HG02870 (cell line): ENCODE results near the gene OGDHL.
"Not testable (repeated sequence)": the region's sequence is repeated elsewhere in the genome, so short reads cannot be mapped to it uniquely, and the experiment has no call there.

Source experiments
- ATAC-seq: cut with Tn5 transposase; IDR thresholded peaks from one replicate; pipeline ENCODE4 v1.9.1; 2021; ENCODE audit warnings: mild to moderate bottlenecking, moderate library complexity; ENCODE audit not compliant: unreplicated experiment

Gene OGDHL

DNA sequence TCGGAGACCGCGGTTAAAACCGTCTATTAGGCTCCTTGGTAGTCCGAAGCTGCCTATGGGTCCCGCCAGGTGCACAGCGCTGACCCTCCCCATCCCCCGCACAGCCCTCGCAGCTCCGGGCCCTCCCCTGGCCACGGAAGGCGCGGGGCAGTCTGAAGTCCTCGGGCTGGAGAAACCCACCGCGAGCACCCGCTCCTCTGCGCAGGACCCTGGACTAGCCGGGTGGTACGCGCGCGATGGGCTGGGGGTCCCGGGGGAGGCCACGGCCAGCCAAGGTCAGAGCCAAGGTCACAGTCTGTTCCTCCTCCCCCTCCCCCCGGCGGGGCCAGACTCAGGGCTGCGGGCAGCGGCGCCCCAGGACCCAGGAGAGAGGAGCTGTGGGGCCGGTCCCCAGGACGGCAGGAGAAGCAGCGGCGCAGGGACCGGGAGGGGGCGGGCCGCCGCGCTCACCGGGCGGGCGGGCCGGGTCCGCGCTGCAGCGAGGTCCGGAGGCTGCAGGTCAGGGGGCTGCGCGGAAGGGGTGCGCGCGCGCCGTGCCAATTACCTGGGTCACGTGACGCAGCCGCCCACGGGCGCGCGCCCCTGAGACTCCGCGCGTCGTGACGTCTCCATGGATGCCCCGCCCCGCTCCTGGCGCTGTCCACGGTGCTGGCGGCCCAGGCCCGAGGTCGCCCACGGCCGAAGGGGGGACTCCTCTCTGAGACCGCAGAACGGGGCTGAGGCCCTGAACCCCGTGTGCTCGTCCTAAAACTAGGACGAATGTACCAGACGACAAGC is at the start of gene OGDHL:
OGDHL (minus strand) TSS at position 535 of the 777 bp plus-strand sequence. CDS start 3,731 bp downstream, outside the sequence.
- ATAC-seq, result peak; percentile 73

DNA sequence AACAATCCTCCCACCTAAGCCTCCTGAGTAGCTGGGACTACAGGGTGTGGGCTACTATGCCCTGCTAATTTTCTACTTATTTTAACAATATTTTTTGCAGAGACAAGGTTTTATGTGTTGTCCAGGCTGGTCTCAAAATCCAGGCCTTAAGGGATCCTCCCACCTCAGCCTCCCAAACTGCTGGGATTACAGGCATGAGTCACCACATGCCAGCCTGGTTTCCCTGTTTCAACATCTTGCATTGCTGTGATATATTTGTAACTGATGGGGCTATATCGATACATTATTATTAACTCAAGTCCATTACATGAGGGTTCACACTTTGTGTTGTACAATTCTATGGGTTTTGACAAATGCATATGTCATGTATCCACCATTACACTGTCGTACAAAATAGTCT is 41.9 kb upstream of the OGDHL start:
- no peak for ATAC-seq

DNA sequence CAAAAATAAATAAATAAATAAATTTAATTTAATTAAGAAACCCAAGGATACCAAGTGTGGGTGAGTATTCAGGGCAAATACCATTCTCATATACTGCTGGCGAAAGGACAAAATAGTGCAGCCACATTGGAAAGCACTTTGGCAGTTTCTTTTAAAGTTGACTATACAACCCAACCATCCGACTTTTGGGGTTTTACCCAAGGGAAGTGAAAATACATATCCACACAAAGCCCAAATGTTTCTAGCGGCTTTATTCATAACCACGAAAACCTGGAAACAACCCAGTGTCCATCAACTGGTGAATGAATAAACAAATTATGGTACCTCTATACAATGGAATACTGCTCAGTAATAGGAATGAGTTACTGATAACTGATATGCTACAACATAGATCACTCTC is 36.2 kb upstream of the OGDHL start:
- no peak for ATAC-seq

DNA sequence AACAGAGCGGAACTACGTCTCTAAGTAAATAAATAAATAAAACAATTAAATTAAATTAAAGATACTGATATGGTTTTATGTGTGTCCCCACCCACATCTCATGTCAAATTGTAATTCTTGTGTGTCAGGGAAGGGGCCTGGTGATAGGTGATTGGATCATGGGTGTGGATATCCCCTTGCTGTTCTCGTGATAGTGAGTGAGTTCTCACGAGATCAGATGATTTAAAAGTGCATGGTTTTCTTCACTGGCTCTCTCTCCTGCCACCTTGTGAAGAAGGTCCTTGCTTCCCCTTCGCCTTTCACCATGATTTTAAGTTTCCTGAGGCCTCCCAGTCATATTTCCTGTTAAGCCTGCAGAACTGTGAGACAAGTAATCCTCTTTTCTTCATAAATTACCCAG is 29.0 kb upstream of the OGDHL start:
- no peak for ATAC-seq

DNA sequence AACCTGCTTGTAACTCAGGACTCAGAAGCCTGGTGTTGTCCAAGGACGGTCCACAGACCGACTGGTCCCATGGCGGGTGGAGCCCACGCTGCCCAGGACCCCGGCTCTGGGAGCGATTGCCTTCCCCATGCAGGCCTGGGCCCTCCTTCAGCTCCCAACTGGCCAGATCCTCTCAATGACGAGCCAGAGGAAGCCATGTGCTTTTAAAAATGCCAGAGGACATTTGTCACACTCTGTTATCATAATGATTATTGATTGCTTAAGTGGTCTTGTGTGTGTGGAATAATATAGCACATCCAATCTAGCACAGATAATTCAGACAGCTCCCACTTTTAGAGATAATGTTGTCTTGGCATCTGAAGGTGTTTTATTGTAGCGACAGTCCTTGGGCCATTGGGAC is 22.6 kb upstream of the OGDHL start:
- ATAC-seq, result no peak

DNA sequence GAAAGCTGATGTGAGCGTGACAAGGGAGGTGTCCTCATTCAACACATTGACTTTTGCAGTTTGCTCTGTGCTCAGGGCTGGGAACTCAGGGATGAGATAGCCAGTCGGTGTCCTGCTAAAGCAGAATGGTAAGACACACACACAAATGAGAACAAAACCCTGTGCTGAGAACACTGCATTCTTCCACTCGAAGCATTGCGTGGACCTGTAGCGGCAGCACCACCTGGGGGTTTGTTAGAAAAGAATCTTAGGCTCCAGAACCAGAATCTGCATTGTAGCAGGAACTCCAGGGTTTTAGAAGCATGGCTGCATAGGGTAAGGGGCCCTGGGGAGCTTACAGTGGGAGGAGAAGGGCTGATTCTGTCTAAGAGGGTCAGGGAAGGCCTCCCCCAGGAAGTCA is 21.5 kb upstream of the OGDHL start:
- no peak for ATAC-seq

DNA sequence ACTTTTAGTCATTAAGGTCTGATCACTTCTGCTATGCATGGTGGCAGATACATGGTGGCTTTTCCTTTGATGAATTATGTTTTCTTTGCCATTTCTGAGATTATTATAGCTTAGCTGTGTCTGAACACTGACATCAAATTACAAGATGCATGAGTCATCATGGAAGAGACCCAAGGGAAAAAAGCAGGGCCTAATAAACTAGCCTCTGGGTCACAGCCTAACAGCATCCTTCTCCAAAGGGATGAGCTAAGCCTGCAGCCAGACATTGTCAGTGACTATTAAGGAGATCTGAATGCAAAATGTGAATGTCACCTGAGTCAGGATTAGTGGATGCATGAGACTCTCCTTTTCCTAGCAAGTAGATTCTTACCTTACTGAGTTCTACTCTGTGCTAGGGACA is 19.1 kb upstream of the OGDHL start:
- no peak for ATAC-seq

DNA sequence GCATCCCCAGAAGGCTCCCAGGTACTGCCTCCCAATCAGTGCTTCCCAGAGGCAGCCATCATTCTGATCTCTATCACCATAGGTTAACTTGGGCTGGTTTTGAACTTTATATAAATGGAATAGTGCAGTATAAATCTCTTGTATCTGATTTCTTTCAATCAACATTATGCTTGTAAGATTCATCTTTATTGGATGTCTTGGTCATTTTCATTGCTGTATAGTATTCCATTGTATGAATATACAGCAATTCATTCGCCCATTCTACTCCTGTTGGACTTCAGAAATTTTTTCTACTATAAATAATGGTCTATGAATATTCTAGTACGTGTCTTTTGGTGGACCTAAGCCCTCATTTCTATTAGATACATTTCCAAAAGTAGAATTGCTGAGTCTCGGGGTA is 16.1 kb upstream of the OGDHL start:
- no peak for ATAC-seq

DNA sequence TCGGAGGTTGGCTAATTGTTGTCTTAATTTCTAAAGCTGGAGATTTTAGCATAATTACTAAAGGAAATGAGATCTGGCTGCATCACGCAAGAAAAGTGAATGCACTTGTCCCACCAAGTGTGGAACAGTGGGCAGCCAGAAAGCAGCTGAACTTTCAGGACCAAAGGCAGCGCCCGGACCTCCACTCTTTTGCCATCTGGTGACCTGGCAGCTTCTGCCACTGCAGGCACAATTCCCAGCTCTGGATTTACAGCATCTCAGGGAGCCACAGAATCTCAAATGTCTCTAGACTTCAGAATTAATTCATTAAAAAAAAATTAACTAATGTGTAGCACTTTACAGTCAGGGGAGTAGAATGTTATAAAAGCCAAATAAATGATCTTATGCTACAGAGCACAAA is 14.7 kb upstream of the OGDHL start:
- no peak for ATAC-seq

DNA sequence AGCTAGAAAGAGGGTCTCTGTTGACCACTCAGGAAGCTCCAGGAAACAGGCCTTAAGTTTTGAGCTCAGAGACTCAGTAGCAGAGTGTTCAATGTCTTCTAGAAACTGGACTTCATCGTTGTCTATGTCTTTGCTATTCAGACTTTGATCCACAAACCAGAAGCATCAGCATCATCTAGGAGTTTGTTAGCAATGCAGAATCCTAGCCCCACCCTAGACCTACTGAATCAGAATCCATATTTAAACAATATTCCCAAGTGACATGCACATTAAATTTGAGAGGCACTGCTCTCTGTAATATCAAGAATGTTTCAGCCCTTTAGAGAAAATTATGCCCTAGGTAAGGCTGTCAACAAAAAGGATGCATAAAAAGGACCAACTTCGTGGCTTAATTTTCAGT is 12.9 kb upstream of the OGDHL start:
- ATAC-seq, result no peak

DNA sequence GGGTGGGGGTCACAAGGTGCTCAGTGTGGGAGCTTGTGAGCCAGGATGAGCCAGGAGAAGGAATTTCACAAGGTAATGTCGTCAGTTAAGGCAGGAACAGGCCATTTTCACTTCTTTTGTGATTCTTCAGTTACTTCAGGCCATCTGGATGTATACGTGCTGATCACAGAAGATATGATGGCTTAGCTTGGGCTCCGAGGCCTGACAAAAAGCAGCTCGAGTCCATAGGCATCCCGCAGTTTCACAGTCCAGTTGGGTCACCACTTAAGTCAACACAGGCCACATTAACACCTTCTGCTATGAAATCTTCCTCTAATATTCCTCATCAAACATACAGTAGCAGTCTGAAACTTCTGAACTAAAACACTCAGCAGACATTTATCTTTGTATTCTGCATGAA is 10.8 kb upstream of the OGDHL start:
- not testable (repeated sequence) for ATAC-seq

DNA sequence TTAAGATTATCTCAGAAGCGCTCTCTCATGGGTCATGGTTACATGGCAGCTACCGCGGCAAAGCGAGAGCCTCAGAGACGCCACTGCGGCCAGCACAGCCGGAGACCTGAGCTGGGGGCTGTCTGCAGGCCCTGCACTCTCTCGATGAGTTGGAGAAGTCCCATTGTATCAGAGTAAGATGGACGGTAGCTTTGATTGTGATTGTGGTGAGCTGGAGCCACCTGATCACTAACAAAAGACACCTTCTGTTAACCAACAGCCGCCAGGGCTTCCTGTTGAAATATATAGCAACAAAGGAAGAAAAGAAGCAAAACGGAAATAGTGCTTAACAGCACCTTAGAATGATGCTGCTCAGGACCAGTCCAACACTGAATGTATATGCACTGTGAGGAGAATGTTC is 8.9 kb upstream of the OGDHL start:
- not testable (repeated sequence) for ATAC-seq

DNA sequence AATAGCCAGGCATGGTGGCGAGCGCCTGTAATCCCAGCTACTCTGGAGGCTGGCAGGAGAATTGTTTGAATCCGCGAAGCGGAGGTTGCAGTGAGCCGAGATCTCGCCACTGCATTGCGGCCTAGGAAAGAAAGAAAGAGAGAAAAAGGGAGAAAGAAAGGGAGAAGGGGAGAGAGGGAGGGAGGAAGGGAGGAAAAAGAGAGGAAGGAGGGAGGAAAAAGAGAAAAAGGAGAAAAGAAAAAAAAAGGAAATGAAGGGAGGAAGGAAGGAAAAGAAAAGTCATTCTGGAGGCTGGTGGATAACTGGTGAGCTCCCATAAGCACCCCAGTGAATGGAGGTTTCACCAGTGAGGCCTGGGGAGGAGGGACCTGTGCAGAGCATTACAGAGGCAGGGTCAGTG is 7.6 kb upstream of the OGDHL start:
- ATAC-seq, result no peak

DNA sequence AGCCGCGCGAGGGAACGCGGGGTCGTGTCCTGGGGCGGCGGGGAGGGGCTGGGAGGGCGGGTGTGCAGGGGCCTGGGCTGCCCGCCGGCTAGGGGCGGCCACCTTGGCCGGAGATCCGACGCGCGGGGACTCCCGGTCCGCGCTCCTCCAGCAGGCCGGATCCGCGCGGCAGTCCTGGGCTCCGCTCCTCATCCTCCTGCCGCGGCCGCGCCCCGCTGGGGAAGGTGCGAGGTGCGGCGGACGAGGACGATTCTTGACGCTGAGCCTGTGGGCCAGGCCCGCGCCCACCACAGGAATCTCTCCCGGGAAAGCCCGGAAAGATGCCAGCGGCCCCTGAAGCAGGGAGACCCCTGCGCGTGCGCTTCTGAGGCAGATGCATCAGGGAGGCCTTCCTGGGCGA is 6.6 kb upstream of the OGDHL start:
- ATAC-seq, result no peak

DNA sequence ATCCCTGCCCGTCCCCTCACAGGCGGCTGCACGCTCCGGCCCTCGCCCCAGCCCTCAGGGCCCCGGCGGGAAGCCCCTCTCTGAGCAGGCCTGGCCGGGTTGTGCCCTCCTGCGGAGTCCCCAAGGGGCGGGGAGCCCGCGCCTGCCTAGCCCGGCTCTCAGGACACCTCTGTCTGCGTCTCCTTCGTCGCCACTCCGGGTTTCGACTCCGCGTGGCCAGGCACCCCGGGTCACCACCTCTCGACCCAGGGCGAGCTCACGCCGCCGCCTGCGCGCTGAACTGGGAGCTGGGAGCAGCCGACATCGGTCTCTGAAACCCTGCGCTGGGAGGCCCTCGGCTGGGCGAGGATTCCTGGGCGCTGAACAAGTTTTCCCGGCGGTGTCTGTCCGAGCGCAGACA is 6.2 kb upstream of the OGDHL start:
- ATAC-seq, result no peak

DNA sequence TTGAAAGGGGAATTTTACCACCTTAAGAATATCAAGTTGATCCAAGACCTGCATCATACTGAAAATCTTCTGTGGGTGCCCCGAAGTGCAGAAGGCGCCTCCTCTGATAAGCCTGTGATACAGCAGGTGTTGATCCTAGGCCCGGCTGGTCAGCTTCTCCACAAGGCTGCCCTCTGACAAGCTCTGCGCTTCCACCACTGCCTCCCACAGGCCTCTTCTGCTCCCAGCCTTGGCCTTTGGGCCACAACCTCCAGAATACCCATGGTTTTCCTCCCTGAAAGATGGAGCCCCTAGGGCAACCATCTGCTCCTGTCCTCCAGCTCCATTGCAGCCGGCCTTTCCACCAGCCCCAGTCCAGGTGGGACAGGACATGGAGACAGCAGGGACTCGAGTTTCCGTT is 5.6 kb upstream of the OGDHL start:
- ATAC-seq, result no peak

DNA sequence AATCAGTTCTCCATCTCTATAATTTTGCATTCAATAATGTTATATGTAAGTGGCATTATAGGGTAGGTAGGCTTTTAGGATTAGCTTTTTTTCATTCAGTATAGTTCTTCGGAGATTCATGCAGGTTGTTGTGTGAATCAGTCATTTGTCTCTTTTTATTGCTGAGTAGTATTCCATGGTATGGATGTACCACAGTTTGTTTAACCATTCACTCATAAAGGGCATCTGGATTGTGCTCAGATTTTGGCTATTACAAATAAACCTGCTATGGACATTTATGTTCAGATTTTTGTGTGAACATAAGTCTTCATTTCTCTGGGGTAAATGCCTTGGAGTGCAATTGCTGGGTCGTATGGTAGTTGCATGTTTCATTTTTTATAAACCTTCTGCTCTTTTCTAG is 4.4 kb upstream of the OGDHL start:
- no peak for ATAC-seq

DNA sequence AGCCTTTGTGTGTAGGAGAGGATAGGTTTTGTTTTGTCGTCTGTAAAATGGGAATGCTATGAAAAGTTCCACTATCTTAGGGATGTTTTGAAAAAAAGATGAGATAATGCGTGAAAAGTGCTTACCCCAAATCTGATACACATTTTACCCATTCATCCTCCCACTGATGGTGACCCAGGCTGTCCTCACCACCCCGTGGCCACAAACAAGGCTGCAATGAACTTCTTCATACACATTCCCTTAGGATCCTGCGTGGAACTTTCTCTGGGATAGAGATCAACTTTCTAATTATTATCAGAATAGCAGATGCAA is 399 bp upstream of the OGDHL start:
- ATAC-seq, result no peak

DNA sequence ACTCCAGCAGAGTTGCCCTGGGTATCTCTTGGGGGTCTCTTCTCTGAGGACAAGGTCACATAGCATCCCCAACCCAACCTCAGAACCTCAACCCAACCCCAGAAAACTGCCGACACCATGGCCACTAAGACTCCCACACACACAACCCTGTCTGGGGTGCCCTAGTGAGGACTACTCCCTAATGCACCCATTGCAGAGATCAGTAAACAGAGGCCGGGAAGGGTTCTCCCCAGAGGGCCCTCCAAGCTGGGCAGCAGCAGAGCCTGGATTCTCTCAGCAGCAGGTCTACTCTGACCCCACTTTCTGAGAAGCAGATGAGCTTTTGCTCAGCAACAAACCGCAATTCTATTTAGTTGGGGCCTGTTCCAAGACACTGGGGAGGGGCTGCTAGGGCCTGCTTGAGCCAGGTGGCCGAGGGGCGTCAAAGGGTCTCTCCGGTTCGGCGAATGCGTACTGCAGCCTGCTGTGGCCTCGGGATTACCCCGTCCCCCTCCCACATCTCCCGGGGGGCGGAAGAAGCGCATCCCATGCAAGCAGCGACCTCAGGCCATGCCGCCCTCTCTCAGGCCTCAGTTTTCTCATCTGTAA is 828 bp downstream of the OGDHL start:
- ATAC-seq, result peak; percentile 3

DNA sequence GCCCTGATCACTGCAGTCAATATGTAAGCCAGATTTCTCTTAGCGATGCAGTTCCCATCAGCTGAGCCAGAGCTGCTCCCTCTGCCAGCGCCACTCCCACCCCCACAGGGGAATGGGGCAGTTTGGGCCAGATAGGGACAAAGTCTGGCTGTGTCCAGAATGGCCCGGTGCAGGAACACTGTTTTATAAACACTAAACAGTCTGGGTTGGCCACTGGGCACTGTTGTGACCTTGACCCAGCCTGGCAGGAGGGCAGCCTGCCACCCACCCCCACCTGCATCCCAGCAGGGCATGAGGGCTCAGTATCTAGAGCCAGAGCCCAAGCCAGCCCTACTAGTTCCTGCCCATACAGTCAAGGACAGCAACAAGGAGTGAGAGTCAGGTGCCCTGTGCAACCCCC is 1.3 kb downstream of the OGDHL start:
- ATAC-seq, result no peak

DNA sequence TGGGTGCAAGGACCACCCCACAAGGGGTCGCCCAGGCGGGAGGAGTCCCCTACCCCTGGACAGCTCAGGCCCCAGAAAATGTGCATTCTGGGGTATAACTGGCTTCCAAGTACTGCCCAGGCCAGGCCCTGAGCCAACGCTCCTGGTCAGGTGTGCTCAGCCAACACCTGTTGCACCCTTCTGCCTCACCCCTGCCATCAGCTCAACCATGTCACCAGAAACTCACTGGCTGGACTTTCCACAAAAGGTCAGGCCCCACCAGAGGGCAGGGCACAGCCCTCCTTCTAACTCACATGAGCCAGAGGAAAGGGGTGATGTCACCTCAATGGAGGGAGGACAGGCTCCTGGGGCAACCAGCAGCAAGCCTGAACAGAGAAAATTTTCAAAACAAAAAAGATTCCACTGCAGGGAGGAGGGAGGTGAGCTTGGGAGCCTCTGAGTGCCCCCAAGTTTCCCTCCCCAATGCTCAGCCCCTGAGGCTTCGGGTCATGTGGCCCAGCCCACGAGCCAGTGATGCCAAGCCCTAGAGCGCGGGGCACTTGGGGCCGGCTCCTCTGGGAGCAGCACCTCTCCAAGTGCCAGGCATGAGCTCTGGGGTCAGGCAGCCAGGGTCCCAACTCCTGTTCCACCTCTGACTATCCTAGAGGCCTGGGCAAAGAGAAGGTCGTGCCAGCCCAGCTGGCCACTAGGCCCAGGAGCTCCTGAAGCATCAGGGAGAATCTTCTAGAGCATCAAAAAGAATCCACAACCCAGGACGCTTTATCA is 2.2 kb downstream of the OGDHL start:
- ATAC-seq, result no peak

DNA sequence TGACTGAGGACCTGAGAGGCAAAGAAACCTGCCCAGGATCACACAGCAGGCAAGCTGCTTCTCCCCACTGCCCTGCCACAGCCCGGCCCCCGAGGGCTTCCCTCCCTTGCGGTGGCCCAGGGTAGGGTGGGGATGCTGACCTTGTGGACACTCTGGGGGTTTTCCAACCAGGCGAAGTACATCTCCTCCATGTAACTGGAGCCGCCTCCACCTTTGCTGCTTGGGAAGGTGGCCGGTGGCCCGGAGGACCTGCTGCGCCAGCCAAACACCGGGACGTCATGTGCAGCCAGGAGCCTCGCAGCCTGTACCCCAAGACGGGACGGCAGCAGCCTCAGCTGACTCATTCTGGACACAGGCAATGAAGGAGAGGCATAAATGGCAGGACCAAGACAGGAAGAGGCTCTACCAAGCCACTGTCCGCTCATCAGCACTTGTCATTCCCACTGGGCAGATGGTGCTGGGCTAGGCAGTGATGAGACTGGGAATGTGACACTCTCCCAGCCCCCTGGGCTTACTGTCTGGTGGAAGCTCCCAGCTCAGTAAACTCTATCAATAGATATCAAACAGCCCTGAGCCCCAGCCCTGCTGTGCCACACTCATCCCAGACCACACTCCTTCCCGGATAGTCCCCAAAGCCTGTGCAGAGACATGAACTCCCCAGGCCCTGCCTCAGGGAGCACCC is 3.7 kb downstream of the OGDHL start:
- no peak for ATAC-seq
